Lower lobe of right lung (tissue), 2 donors: ENCODE results near the gene RUNX1. TPM values are rescaled to one million over a fixed set of nuclear protein-coding genes. Genes with fewer than 3 reads are reported as not detected.

ENCODE experiments used
- ATAC-seq, 2 donors: fragments of 200-7000 bp; cut with Tn5 transposase; one replicate each; pipeline ENCODE4 v1.9.1; 2020 to 2022; ENCODE audit warnings: mild to moderate bottlenecking in 2 of 2, moderate library complexity in 2 of 2
- DNase-seq: peaks from one replicate; pipeline ENCODE4 v3.0.0-alpha.2; 2020
- H3K27ac ChIP-seq: fragments of 200-600 bp; one replicate; pipeline ENCODE4 v1.8.0; 2022
- H3K27me3 ChIP-seq: fragments of 200-600 bp; one replicate; pipeline ENCODE4 v1.8.0; 2022; ENCODE audit warnings: low read depth
- H3K36me3 ChIP-seq: fragments of 200-600 bp; one replicate; pipeline ENCODE4 v1.8.0; 2022; ENCODE audit warnings: mild to moderate bottlenecking
- H3K4me1 ChIP-seq: fragments of 200-600 bp; one replicate; pipeline ENCODE4 v1.8.0; 2022
- H3K4me3 ChIP-seq: fragments of 200-600 bp; one replicate; pipeline ENCODE4 v1.8.0; 2022; ENCODE audit warnings: mild to moderate bottlenecking
- H3K9me3 ChIP-seq: fragments of 200-600 bp; one replicate; pipeline ENCODE4 v1.8.0; 2022
- intact Hi-C: fragments of 100-400 bp; cut with DNase I; formaldehyde crosslinking; loops from one replicate; pipeline ENCODE4 v1.11.0; 2022
- total RNA-seq: library from RNA; stranded (reverse); fragmentation: NEBNext Ultra II Directional; extraction: Animal tissue kit (Norgen Biotek cat#: 25700); gene quantifications from one replicate; pipeline ENCODE4 v1.2.1, GENCODE V29; 2021
- TF ChIP-seq, protein P1 (sequence below): fragments of 200-600 bp; IDR thresholded peaks from one replicate; pipeline ENCODE4 v1.8.0; 2022; ENCODE audit warnings: antibody characterized with exemption, mild to moderate bottlenecking
- donor health status: DM: no; HTN: yes; CAD: no; lungs with severe emphysema.

RUNX1 gene
- total RNA-seq, 1 donor from 2014 or later = 110 TPM

DNA sequence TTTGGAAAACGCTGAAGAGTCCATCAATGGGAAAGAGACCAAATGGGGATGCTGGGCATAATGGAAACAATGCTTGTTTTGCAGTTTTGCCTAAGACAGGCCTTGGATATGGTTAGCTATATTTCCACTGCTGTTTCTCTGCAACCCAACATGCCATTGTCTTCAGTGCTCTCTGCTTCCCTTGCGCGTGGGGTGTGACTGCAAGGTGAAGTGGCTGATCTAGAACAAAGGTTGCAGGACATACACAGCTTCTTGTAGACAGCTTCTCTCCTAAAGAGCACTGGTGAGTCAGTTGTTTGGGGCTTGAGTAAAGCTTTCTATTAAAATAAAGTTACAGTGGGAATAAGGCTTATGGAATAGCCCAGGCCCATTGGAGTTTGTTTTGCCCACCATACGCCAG lies 33.0 kb downstream of the RUNX1 start:
- no peak for ATAC-seq
- H3K4me1 ChIP-seq = no peaks in the 10 kb centered on the region
- H3K4me3 ChIP-seq = no peak overlapping the region
- DNase-seq = no peak
- TF ChIP-seq, protein P1, sequence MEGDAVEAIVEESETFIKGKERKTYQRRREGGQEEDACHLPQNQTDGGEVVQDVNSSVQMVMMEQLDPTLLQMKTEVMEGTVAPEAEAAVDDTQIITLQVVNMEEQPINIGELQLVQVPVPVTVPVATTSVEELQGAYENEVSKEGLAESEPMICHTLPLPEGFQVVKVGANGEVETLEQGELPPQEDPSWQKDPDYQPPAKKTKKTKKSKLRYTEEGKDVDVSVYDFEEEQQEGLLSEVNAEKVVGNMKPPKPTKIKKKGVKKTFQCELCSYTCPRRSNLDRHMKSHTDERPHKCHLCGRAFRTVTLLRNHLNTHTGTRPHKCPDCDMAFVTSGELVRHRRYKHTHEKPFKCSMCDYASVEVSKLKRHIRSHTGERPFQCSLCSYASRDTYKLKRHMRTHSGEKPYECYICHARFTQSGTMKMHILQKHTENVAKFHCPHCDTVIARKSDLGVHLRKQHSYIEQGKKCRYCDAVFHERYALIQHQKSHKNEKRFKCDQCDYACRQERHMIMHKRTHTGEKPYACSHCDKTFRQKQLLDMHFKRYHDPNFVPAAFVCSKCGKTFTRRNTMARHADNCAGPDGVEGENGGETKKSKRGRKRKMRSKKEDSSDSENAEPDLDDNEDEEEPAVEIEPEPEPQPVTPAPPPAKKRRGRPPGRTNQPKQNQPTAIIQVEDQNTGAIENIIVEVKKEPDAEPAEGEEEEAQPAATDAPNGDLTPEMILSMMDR = no peak
- H3K27ac ChIP-seq = no peak overlapping the region
- H3K36me3 ChIP-seq = no peaks in the 10 kb centered on the region
- H3K27me3 ChIP-seq = no peaks in the 10 kb centered on the region
- intact Hi-C loops = no loop called here
- no peaks in the 10 kb centered on the region for H3K9me3 ChIP-seq

DNA sequence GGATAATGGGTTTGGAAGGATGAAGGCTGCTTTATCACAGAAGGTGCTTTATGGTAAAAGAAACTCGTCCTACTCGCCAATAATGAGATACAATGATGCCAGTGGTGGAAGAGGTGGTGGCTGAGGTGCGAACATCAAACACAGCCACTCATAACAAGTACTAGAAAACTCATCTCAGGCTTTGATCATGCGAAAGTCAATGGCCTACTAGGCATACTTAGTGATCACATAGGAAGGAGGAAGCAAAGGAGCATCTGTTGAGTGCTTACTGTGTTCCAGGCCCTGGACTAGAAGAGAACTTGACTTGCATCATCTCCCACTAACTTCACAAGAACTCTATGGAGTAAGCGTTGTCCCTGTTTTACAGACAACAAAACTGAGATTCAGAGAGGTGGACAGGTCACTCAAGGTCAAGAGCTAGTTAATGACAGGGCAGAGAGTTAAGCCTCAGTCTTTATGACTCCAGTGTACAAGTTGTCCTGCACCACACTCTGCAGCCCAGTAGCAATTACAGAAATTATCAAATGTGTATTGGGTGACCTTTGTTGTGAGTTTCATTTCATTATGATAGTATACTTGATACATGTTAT lies 33.6 kb downstream of the RUNX1 start:
- no peak overlapping the region for H3K4me3 ChIP-seq
- H3K27me3 ChIP-seq = no peaks in the 10 kb centered on the region
- no peaks in the 10 kb centered on the region for H3K36me3 ChIP-seq
- H3K4me1 ChIP-seq = no peaks in the 10 kb centered on the region
- no peak overlapping the region for H3K27ac ChIP-seq
- TF ChIP-seq, protein P1 = no peak
- ATAC-seq (peak; percentile 37 to 39), DNase-seq (no peak)
- no peaks in the 10 kb centered on the region for H3K9me3 ChIP-seq
- intact Hi-C loops = no loop called here

DNA sequence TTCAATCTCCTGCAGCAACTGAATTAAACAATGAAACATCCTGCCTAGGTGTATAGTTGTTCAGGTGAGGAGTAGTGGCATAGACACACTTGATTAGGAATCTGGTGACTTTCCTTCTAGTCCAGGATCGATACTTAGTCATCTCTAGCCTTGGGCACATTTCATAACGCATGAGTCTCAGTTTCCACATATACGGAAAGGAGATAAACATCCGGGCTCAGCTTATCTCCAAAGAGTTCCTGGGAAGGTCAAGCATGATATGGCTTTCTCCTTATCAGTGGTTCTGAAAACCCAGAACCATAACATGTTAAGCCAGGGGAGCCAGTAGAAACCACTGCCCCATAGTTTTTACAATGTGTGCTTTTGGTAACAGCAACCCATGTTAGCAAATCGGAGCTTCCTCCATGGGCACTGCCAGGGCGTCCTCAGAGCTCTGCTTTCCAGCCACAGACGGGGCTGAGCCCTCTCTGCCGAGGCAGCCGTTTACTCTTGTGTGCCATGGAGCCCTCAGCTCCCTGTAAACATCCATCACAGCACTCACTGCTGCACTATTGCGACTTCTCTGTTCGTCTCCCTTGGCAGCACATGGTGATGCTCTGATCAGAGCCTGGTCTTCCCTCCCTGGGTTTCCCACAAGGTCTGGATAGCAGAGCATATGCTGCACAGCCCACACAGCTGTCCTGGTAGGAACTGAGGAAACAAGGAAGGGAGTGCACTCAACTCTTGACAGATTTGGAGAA lies 34.6 kb downstream of the RUNX1 start:
- no peak for ATAC-seq
- Histone ChIP-seq H3K4me3 (no peak overlapping the region), H3K27ac (no peak overlapping the region), H3K4me1 (no peaks in the 10 kb centered on the region), H3K27me3 (no peaks in the 10 kb centered on the region), H3K9me3 (no peaks in the 10 kb centered on the region), H3K36me3 (no peaks in the 10 kb centered on the region)
- intact Hi-C loops = no loop called here
- TF ChIP-seq, protein P1 = no peak
- DNase-seq = no peak

DNA sequence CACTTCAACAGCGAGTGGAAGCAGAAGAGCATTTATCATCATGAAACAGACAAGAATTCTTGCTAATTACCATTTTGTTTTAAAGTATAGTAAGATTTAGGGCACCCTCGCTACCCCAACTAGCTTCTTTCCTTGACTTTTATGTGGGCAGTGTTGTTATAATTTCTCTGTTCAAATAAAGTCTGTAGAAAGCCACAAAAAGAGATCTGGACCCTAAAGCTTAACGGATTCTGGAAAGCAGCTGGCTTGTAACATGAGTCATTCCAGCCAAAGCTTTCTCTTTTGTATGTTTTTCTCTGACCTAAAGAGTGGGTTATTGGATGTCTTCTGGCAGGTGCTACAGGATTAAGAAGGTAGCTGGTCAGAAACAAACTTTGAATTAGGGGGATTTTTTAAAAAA lies 37.4 kb downstream of the RUNX1 start:
- TF ChIP-seq, protein P1 = no peak
- Histone ChIP-seq H3K27me3 (no peaks in the 10 kb centered on the region), H3K4me1 (no peaks in the 10 kb centered on the region), H3K27ac (no peak overlapping the region), H3K4me3 (no peak overlapping the region), H3K9me3 (no peaks in the 10 kb centered on the region), H3K36me3 (no peaks in the 10 kb centered on the region)
- intact Hi-C loops = no loop called here
- no peak for ATAC-seq
- no peak for DNase-seq

DNA sequence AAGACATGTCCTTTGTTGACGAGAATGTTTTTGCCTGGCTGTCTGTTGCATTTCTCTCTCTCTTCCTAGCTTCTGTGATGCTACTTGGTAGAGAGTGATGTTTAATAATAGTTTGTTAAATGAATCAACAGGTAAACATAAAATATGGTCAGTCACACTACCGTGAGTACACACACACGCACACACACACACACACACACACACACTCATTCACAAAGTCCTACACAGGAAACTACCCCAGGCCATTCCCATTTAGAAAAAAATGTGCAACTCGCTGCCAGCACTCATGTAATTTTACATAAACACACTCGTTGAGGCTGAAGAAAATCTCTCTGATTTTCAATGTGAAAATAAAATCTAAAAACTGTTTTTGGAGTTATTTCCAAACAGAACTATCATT lies 38.7 kb downstream of the RUNX1 start:
- TF ChIP-seq, protein P1 = no peak
- intact Hi-C loops = no loop called here
- no peaks in the 10 kb centered on the region for H3K9me3 ChIP-seq
- H3K4me1 ChIP-seq = no peaks in the 10 kb centered on the region
- H3K36me3 ChIP-seq = no peaks in the 10 kb centered on the region
- no peak overlapping the region for H3K4me3 ChIP-seq
- H3K27ac ChIP-seq = no peak overlapping the region
- DNase-seq = no peak
- ATAC-seq = no peak
- no peaks in the 10 kb centered on the region for H3K27me3 ChIP-seq
